ENCODE data around the gene ARRDC1. TPM values are rescaled to one million over a fixed set of nuclear protein-coding genes. Genes with fewer than 3 reads are reported as not detected.

The ARRDC1 gene
- polyA plus RNA-seq, 1 experiment: 46.1 TPM

- ChIA-PET CTCF (interaction anchor here (0.9 to 1.0 kb wide), 3 partner anchors 12 to 36 kb away, joined by 3 to 5 read pairs (median 3); no protein-coding TSS in a partner anchor), POLR2A (no interaction called here)
- Histone ChIP-seq H3K27me3 (ENCODE audit: control insufficient read depth, insufficient read depth, low read length) (no peaks in the 10 kb centered on the region), H3K4me3 (ENCODE audit: low read depth, low read length) (no peak overlapping the region), H3K36me3 (ENCODE audit: control insufficient read depth, insufficient read depth, low read length) (0 out of 2 replicates have a peak, but pooled peaks cover 2% of the 10 kb centered on the region)
- DNase-seq (ENCODE audit: low read depth): no peak
- no peak for TF ChIP-seq CTCF (IDR thresholded peaks at IDR 0.05; ENCODE audit: insufficient read depth, low read depth, low read length)
Observed at GRCh38 chr9:137660144-137660543, 54.7 kb downstream of the ARRDC1 start.

GRCh38 chr9:137663584-137663983 is 58.1 kb downstream of the ARRDC1 start:
- Histone ChIP-seq H3K36me3 (ENCODE audit: control insufficient read depth, insufficient read depth, low read length) (peaks cover 2% of the 10 kb centered on the region; the same call in 1 of the 2 replicates), H3K4me3 (ENCODE audit: low read depth, low read length) (no peak overlapping the region), H3K27me3 (ENCODE audit: control insufficient read depth, insufficient read depth, low read length) (no peaks in the 10 kb centered on the region)
- POLR2A ChIA-PET: no interaction called here
- TF ChIP-seq CTCF (IDR thresholded peaks at IDR 0.05; ENCODE audit: insufficient read depth, low read depth, low read length): no peak
- DNase-seq (ENCODE audit: low read depth): no peak
- CTCF ChIA-PET: interaction anchor here (2.7 kb wide), 1 partner anchor 10 kb away, joined by 15 read pairs; no protein-coding TSS in a partner anchor

- ChIA-PET CTCF (interaction anchor here (1.1 to 2.7 kb wide), 3 partner anchors 9 to 118 kb away, joined by 3 to 15 read pairs (median 4); no protein-coding TSS in a partner anchor), POLR2A (no interaction called here)
- Histone ChIP-seq H3K27me3 (ENCODE audit: control insufficient read depth, insufficient read depth, low read length) (no peaks in the 10 kb centered on the region), H3K4me3 (ENCODE audit: low read depth, low read length) (no peak overlapping the region), H3K36me3 (ENCODE audit: control insufficient read depth, insufficient read depth, low read length) (peaks cover 5% of the 10 kb centered on the region)
- DNase-seq (ENCODE audit: low read depth): no peak
- TF ChIP-seq CTCF (IDR thresholded peaks at IDR 0.05; ENCODE audit: insufficient read depth, low read depth, low read length): no peak
Observed at GRCh38 chr9:137664676-137665075, 59.2 kb downstream of the ARRDC1 start.

Small RNA genes lying within 50 kb of the gene (small RNA-seq; reads per million reads assigned to genes)
- gene RF00017 (ENCODE audit: insufficient read length, low read depth, low replicate concordance): not detected

Other genes with a start within 250 kb of the ARRDC1 start
- gene EXD3, start 182.5 kb upstream of the ARRDC1 start, polyA plus RNA-seq (2011; rRNA removed): 4.9 and 5.4 TPM in 2 replicates
- 0.20 and 0.32 TPM in 2 replicates for gene NOXA1, start 182.3 kb upstream of the ARRDC1 start, polyA plus RNA-seq (2011; rRNA removed)
- not detected in 2 replicates for gene ENTPD8, start 164.3 kb upstream of the ARRDC1 start, polyA plus RNA-seq (2011; rRNA removed)
- gene NSMF, start 146.4 kb upstream of the ARRDC1 start, polyA plus RNA-seq (2011; rRNA removed): 21.5 and 35.7 TPM in 2 replicates
- gene PNPLA7, start 55.3 kb upstream of the ARRDC1 start, polyA plus RNA-seq (2011; rRNA removed): 0.40 and 0.63 TPM in 2 replicates
- 19.8 and 28.7 TPM in 2 replicates for gene MRPL41, start 53.8 kb upstream of the ARRDC1 start, polyA plus RNA-seq (2011; rRNA removed)
- 21.1 and 29.4 TPM in 2 replicates for gene DPH7, start 26.8 kb upstream of the ARRDC1 start, polyA plus RNA-seq (2011; rRNA removed)
- 13.8 and 14.9 TPM in 2 replicates for gene ZMYND19, start 15.2 kb upstream of the ARRDC1 start, polyA plus RNA-seq (2011; rRNA removed)
- gene EHMT1, start 13.3 kb downstream of the ARRDC1 start, polyA plus RNA-seq (2011; rRNA removed): 18.1 and 23.3 TPM in 2 replicates

Measured in BJ (cell line).